CD4-positive, alpha-beta memory T cell (primary cell): ENCODE measurements around the gene SLC25A26. TPM values are rescaled to one million over a fixed set of nuclear protein-coding genes. Genes with fewer than 3 reads are reported as not detected.
A peak's percentile ranks its signal among the peaks of the same experiment; 100 is the strongest.

Experiments
- CTCF ChIA-PET: fragments of 350-600 bp; sonication (Branson Sonifier 250); formaldehyde crosslinking; loops from one replicate; lab custom pipeline; 2021; ENCODE audit warnings: inconsistent platforms; ENCODE audit not compliant: partially characterized antibody; lab: Charles Lee
- POLR2A ChIA-PET: fragments of 350-600 bp; sonication (Branson Sonifier 250); formaldehyde crosslinking; loops from one replicate; lab custom pipeline; 2021; ENCODE audit not compliant: partially characterized antibody; lab: Charles Lee
- DNase-seq, 5 donors: peaks; one replicate each; pipeline versions ENCODE4 v3.0.0 to v3.0.0-alpha.2; 2020 to 2022; ENCODE audit warnings: mixed read lengths in 1 of 5
- H3K27ac ChIP-seq: one replicate; pipeline ENCODE4 v1.7.0; 2013; ENCODE audit warnings: low read depth, low read length
- H3K27me3 ChIP-seq: 2 replicates; pipeline ENCODE4 v1.7.0; 2013; ENCODE audit warnings: mild to moderate bottlenecking, low read length, moderate library complexity; ENCODE audit not compliant: insufficient read depth
- H3K36me3 ChIP-seq: 2 replicates; pipeline ENCODE4 v1.7.0; 2013; ENCODE audit warnings: mild to moderate bottlenecking, low read length, moderate library complexity; ENCODE audit not compliant: insufficient read depth
- H3K4me1 ChIP-seq: 2 replicates; pipeline ENCODE4 v1.7.0; 2013; ENCODE audit warnings: mild to moderate bottlenecking, low read length, moderate library complexity; ENCODE audit not compliant: insufficient read depth
- H3K4me3 ChIP-seq, 2 donors: one replicate each; pipeline ENCODE4 v1.7.0; 2013; ENCODE audit warnings: low read length in 2 of 2, mild to moderate bottlenecking in 1 of 2
- H3K9me3 ChIP-seq, 2 donors: one replicate each; pipeline ENCODE4 v1.7.0; 2013; ENCODE audit warnings: low read length in 2 of 2, control low read depth in 1 of 2; ENCODE audit not compliant: control insufficient read depth in 1 of 2
- H3K27ac Mint-ChIP-seq, 7 donors: one replicate each; pipeline ENCODE4 v1.8.0; 2020 to 2021; ENCODE audit warnings: mixed read lengths in 7 of 7, mild to moderate bottlenecking in 6 of 7, inconsistent platforms in 3 of 7, moderate library complexity in 3 of 7
- H3K27me3 Mint-ChIP-seq, 2 donors: one replicate each; pipeline ENCODE4 v1.8.0; 2020 to 2021; ENCODE audit warnings: mixed read lengths in 2 of 2
- H3K36me3 Mint-ChIP-seq, 2 donors: one replicate each; pipeline ENCODE4 v1.8.0; 2020 to 2021; ENCODE audit warnings: mixed read lengths in 2 of 2, inconsistent platforms in 1 of 2, mild to moderate bottlenecking in 1 of 2
- H3K4me1 Mint-ChIP-seq, 4 donors: one replicate each; pipeline ENCODE4 v1.8.0; 2020 to 2021; ENCODE audit warnings: mixed read lengths in 4 of 4, mild to moderate bottlenecking in 1 of 4
- H3K4me3 Mint-ChIP-seq, 8 donors: one replicate each; pipeline ENCODE4 v1.8.0; 2020 to 2021; ENCODE audit warnings: mixed read lengths in 8 of 8, mild to moderate bottlenecking in 7 of 8, moderate library complexity in 6 of 8, inconsistent platforms in 3 of 8
- H3K9me3 Mint-ChIP-seq, 8 donors: one replicate each; pipeline ENCODE4 v1.8.0; 2020 to 2021; ENCODE audit warnings: mixed read lengths in 8 of 8, mild to moderate bottlenecking in 5 of 8, inconsistent platforms in 3 of 8, moderate library complexity in 1 of 8
- intact Hi-C: fragments of 100-400 bp; cut with micrococcal nuclease; formaldehyde crosslinking; loops from one replicate; pipeline ENCODE4 v1.15.1; 2023
- polyA plus RNA-seq, 2 donors: library from polyadenylated mRNA; unstranded; fragments of 300-500 nt; fragmentation: Illumina TruSeq; gene quantifications; one replicate each; pipeline ENCODE4 v1.2.3, GENCODE V29; 2021
- total RNA-seq, 2 experiments: library from RNA; stranded (reverse); gene quantifications; one replicate each; pipeline ENCODE4 v1.2.3, GENCODE V29; 2021

Gene SLC25A26
- total and polyA plus RNA-seq, 4 experiments from 2014 or later: 18.9 to 58.1 (median 29.1) TPM

DNA sequence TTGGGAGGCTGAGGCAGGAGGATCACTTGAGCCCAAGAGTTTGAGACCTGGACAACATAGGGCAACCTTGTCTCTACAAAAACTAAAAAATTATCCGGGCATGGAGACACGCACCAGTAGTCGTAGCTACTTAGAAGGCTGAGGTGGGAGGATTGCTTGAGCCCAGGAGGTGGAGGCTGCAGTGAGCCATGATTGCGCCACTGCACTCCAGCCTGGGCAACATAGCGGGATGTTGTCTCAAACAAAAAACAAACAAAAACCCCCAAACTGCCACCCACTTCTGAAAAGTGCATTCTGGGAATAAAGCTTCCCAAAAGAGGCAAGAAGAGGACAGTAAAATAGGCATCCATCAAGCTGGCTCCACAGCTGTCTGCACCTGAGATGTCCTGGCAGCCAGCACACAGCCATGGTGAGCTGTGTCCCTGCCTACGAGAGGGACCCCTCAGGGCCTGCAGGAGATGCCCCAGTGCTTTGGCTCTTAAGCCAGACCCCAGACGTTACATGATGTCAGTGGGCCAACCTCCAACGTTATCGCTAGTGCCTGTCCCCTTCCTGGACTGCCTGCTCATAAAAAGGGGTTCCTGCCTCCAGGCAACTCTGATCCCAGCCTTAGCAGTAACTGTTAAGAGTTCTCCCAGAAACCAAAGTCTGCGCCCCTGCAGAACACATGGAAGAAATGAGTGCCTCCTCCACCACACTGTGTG is 178.9 kb downstream of the SLC25A26 start:
- ChIA-PET POLR2A (no interaction called here), CTCF (interaction anchor here (2.4 to 4.2 kb wide), 2 partner anchors 9 to 423 kb away, joined by 11 to 24 read pairs; no protein-coding TSS in a partner anchor)
- Histone ChIP-seq H3K9me3 (no peaks in the 10 kb centered on the region), H3K4me1 (peaks cover 6% of the 10 kb centered on the region), H3K36me3 (peaks cover 47% of the 10 kb centered on the region), H3K4me3 (no peak overlapping the region), H3K27ac (no peak overlapping the region), H3K27me3 (no peaks in the 10 kb centered on the region)
- intact Hi-C loops: loop anchor here (10.0 kb wide), 1 partner anchor 605 kb away; no protein-coding TSS in a partner anchor
- Mint-ChIP-seq H3K36me3 (peaks cover 29 to 69% of the 10 kb centered on the region in 2 donors), H3K27me3 (no peaks in the 10 kb centered on the region), H3K4me1 (peaks cover 5 to 7% (median 6%) of the 10 kb centered on the region in 4 donors), H3K9me3 (no peaks in the 10 kb centered on the region), H3K4me3 (no peak overlapping the region), H3K27ac (peak overlapping the region in 6 of 7 donors; percentile 22 to 85 (median 46))
- no peak for DNase-seq

GRCh38 chr3:66400411-66401156 is 179.8 kb downstream of the SLC25A26 start:
- peaks cover 38 to 72% of the 10 kb centered on the region in 2 donors for H3K36me3 Mint-ChIP-seq
- no peaks in the 10 kb centered on the region for H3K27me3 Mint-ChIP-seq
- peak overlapping the region in 6 of 7 donors; percentile 12 to 84 (median 32) for H3K27ac Mint-ChIP-seq
- Histone ChIP-seq H3K4me3 (no peak overlapping the region), H3K36me3 (peaks cover 52% of the 10 kb centered on the region), H3K9me3 (no peaks in the 10 kb centered on the region), H3K27ac (no peak overlapping the region), H3K27me3 (no peaks in the 10 kb centered on the region), H3K4me1 (no peaks in the 10 kb centered on the region)
- CTCF ChIA-PET: interaction anchor here (2.4 to 5.7 kb wide), 2 partner anchors 23 to 422 kb away, joined by 11 to 19 read pairs; no protein-coding TSS in a partner anchor
- intact Hi-C loops: no loop called here
- DNase-seq: no peak
- H3K4me3 Mint-ChIP-seq: no peak overlapping the region
- H3K4me1 Mint-ChIP-seq: peaks cover 0 to 2% (median 0%) of the 10 kb centered on the region in 4 donors
- POLR2A ChIA-PET: interaction anchor here (1.4 kb wide), 1 partner anchor 22 kb away, joined by 3 read pairs; no protein-coding TSS in a partner anchor
- H3K9me3 Mint-ChIP-seq: no peaks in the 10 kb centered on the region

- peaks cover 0 to 2% (median 0%) of the 10 kb centered on the region in 4 donors for H3K4me1 Mint-ChIP-seq
- peak overlapping the region in 6 of 7 donors; percentile 16 to 84 (median 74) for H3K27ac Mint-ChIP-seq
- H3K27ac ChIP-seq: no peak overlapping the region
- H3K9me3 ChIP-seq: no peaks in the 10 kb centered on the region
- H3K27me3 ChIP-seq: no peaks in the 10 kb centered on the region
- H3K27me3 Mint-ChIP-seq: no peaks in the 10 kb centered on the region
- CTCF ChIA-PET: interaction anchor here (0.7 to 5.7 kb wide), 3 partner anchors 23 to 421 kb away, joined by 3 to 19 read pairs (median 11); no protein-coding TSS in a partner anchor
- no peak for DNase-seq
- H3K9me3 Mint-ChIP-seq: no peaks in the 10 kb centered on the region
- intact Hi-C loops: no loop called here
- H3K36me3 Mint-ChIP-seq: peaks cover 38 to 70% of the 10 kb centered on the region in 2 donors
- H3K4me1 ChIP-seq: no peaks in the 10 kb centered on the region
- H3K4me3 Mint-ChIP-seq: no peak overlapping the region
- no peak overlapping the region for H3K4me3 ChIP-seq
- POLR2A ChIA-PET: interaction anchor here (1.4 kb wide), 1 partner anchor 23 kb away, joined by 3 read pairs; no protein-coding TSS in a partner anchor
- H3K36me3 ChIP-seq: peaks cover 55% of the 10 kb centered on the region
Observed at GRCh38 chr3:66401157-66401550, 180.4 kb downstream of the SLC25A26 start.

- Histone ChIP-seq H3K27ac (no peak overlapping the region), H3K4me1 (no peaks in the 10 kb centered on the region), H3K27me3 (no peaks in the 10 kb centered on the region), H3K36me3 (peaks cover 55% of the 10 kb centered on the region), H3K9me3 (no peaks in the 10 kb centered on the region), H3K4me3 (no peak overlapping the region)
- Mint-ChIP-seq H3K4me3 (no peak overlapping the region), H3K27ac (peak overlapping the region in 3 of 7 donors; percentile 17 to 75 (median 64)), H3K36me3 (peaks cover 38 to 72% of the 10 kb centered on the region in 2 donors), H3K9me3 (no peaks in the 10 kb centered on the region), H3K4me1 (peaks cover 0 to 2% (median 0%) of the 10 kb centered on the region in 4 donors), H3K27me3 (no peaks in the 10 kb centered on the region)
- ChIA-PET POLR2A (interaction anchor here (1.4 kb wide), 1 partner anchor 23 kb away, joined by 3 read pairs; no protein-coding TSS in a partner anchor), CTCF (interaction anchor here (0.7 to 5.7 kb wide), 3 partner anchors 24 to 421 kb away, joined by 3 to 19 read pairs (median 11); no protein-coding TSS in a partner anchor)
- intact Hi-C loops: no loop called here
- no peak for DNase-seq
Observed at GRCh38 chr3:66401675-66402491, 181.1 kb downstream of the SLC25A26 start.

GRCh38 chr3:66402596-66403290 is 181.9 kb downstream of the SLC25A26 start:
- Mint-ChIP-seq H3K4me3 (no peak overlapping the region), H3K4me1 (peaks cover 0 to 3% (median under 1%) of the 10 kb centered on the region in 4 donors), H3K9me3 (no peaks in the 10 kb centered on the region), H3K27ac (peak overlapping the region in 6 of 7 donors; percentile 13 to 82 (median 33)), H3K27me3 (no peaks in the 10 kb centered on the region), H3K36me3 (peaks cover 38 to 67% of the 10 kb centered on the region in 2 donors)
- H3K36me3 ChIP-seq: peaks cover 57% of the 10 kb centered on the region
- no peak overlapping the region for H3K27ac ChIP-seq
- POLR2A ChIA-PET: no interaction called here
- H3K27me3 ChIP-seq: no peaks in the 10 kb centered on the region
- H3K4me1 ChIP-seq: no peaks in the 10 kb centered on the region
- intact Hi-C loops: no loop called here
- no peak overlapping the region for H3K4me3 ChIP-seq
- no peaks in the 10 kb centered on the region for H3K9me3 ChIP-seq
- DNase-seq: no peak
- CTCF ChIA-PET: interaction anchor here (1.1 to 7.8 kb wide), 4 partner anchors 25 to 416 kb away, joined by 3 to 187 read pairs (median 11); no protein-coding TSS in a partner anchor

GRCh38 chr3:66403323-66403990 is 182.7 kb downstream of the SLC25A26 start:
- H3K27ac Mint-ChIP-seq: peak overlapping the region in 3 of 7 donors; percentile 30 to 82 (median 36)
- intact Hi-C loops: no loop called here
- no peak overlapping the region for H3K4me3 ChIP-seq
- H3K27me3 ChIP-seq: no peaks in the 10 kb centered on the region
- CTCF ChIA-PET: interaction anchor here (0.9 to 7.8 kb wide), 11 partner anchors 9 to 416 kb away, joined by 3 to 187 read pairs (median 4); no protein-coding TSS in a partner anchor
- no peak overlapping the region for H3K4me3 Mint-ChIP-seq
- peaks cover 0 to 6% (median 2%) of the 10 kb centered on the region in 4 donors for H3K4me1 Mint-ChIP-seq
- H3K36me3 Mint-ChIP-seq: peaks cover 33 to 66% of the 10 kb centered on the region in 2 donors
- H3K27ac ChIP-seq: no peak overlapping the region
- H3K36me3 ChIP-seq: peaks cover 57% of the 10 kb centered on the region
- H3K4me1 ChIP-seq: no peaks in the 10 kb centered on the region
- POLR2A ChIA-PET: no interaction called here
- H3K9me3 Mint-ChIP-seq: no peaks in the 10 kb centered on the region
- H3K27me3 Mint-ChIP-seq: no peaks in the 10 kb centered on the region
- no peaks in the 10 kb centered on the region for H3K9me3 ChIP-seq
- DNase-seq: no peak
